SK-N-SH (cell line): ENCODE data around the gene GPR171. TPM values are rescaled to one million over a fixed set of nuclear protein-coding genes. Genes with fewer than 3 reads are reported as not detected.

Source experiments
- CTCF ChIA-PET: fragments of 300-600, 350-600 bp; formaldehyde crosslinking; extraction: SDS; loops from one replicate; lab custom pipeline; 2021; lab: Yijun Ruan, JAX
- POLR2A ChIA-PET: fragments of 350-600 bp; sonication (Branson Sonifier 250); formaldehyde crosslinking; extraction: SDS; loops from one replicate; lab custom pipeline; 2020; ENCODE audit warnings: antibody characterized with exemption, inconsistent platforms; lab: Yijun Ruan, JAX
- DNase-seq: peaks from one replicate; pipeline ENCODE4 v3.0.0; 2012
- H2AFZ ChIP-seq: fragments of 200-600 bp; sonication (generic); 2 replicates; pipeline ENCODE4 v1.8.1; 2016; ENCODE audit warnings: antibody characterized with exemption, mild to moderate bottlenecking, low read depth
- H3F3A ChIP-seq: fragments of 200-600 bp; sonication (generic); replicated peaks from 2 replicates; pipeline ENCODE3; 2016; ENCODE audit warnings: antibody characterized with exemption, mild to moderate bottlenecking; ENCODE audit not compliant: insufficient read depth
- H3K27ac ChIP-seq, 2 experiments: fragments of 200-500 bp in 1 of 2; fragments of 200-600 bp in 1 of 2; sonication (Bioruptor generic) in 1 of 2; sonication (generic), shearing (Covaris generic) in 1 of 2; 2 replicates each; pipeline versions ENCODE4 v1.5.1 to v1.6.1; 2014 to 2016; ENCODE audit warnings: low read depth in 2 of 2, inconsistent platforms in 1 of 2, low read length in 1 of 2, mild to moderate bottlenecking in 1 of 2, mixed read lengths in 1 of 2
- H3K27me3 ChIP-seq: fragments of 200-600 bp; sonication (generic), shearing (Covaris generic); 2 replicates; pipeline ENCODE4 v1.6.1; 2016; ENCODE audit warnings: mixed run types; ENCODE audit not compliant: insufficient read depth
- H3K36me3 ChIP-seq, 2 experiments: fragments of 200-500 bp in 1 of 2; fragments of 200-600 bp in 1 of 2; sonication (Bioruptor generic) in 1 of 2; sonication (generic) in 1 of 2; replicated peaks in 1 of 2; 2 replicates each; pipeline versions ENCODE3 to v1.5.1; 2014 to 2016; ENCODE audit warnings: low read length in 1 of 2, mild to moderate bottlenecking in 1 of 2; ENCODE audit not compliant: insufficient read depth in 2 of 2, control insufficient read depth in 1 of 2
- H3K4me1 ChIP-seq, 2 experiments: fragments of 200-500 bp in 1 of 2; fragments of 200-600 bp in 1 of 2; sonication (Bioruptor generic) in 1 of 2; sonication (generic), shearing (Covaris generic) in 1 of 2; 2 replicates each; pipeline versions ENCODE4 v1.5.1 to v1.6.1; 2014 to 2016; ENCODE audit warnings: low read depth in 1 of 2, low read length in 1 of 2, mixed run types in 1 of 2; ENCODE audit not compliant: insufficient read depth in 2 of 2, control insufficient read depth in 1 of 2
- H3K4me2 ChIP-seq: fragments of 200-600 bp; sonication (generic), shearing (Covaris generic); 2 replicates; pipeline ENCODE4 v1.6.1; 2017; ENCODE audit warnings: mixed run types
- H3K4me3 ChIP-seq, 2 experiments: fragments of 200-500 bp in 1 of 2; fragments of 200-600 bp in 1 of 2; sonication (Bioruptor generic) in 1 of 2; sonication (generic), shearing (Covaris generic) in 1 of 2; 2 replicates each; pipeline versions ENCODE4 v1.5.1 to v1.8.1; 2014 to 2016; ENCODE audit warnings: low read depth in 2 of 2, inconsistent platforms in 1 of 2, low read length in 1 of 2, mild to moderate bottlenecking in 1 of 2, mixed read lengths in 1 of 2, moderate library complexity in 1 of 2
- H3K79me2 ChIP-seq: fragments of 200-600 bp; sonication (generic); 2 replicates; pipeline ENCODE4 v1.8.1; 2017; ENCODE audit warnings: mild to moderate bottlenecking; ENCODE audit not compliant: insufficient read depth
- H3K9ac ChIP-seq: fragments of 200-600 bp; sonication (generic); 2 replicates; pipeline ENCODE4 v1.6.1; 2017; ENCODE audit warnings: mixed run types
- H3K9me2 ChIP-seq: fragments of 200-600 bp; sonication (generic); 2 replicates; pipeline ENCODE4 v1.6.1; 2017; ENCODE audit warnings: mixed run types
- H3K9me3 ChIP-seq: fragments of 200-600 bp; sonication (generic); 2 replicates; pipeline ENCODE4 v1.6.1; 2017; ENCODE audit warnings: mixed run types, mild to moderate bottlenecking, moderate library complexity
- H4K20me1 ChIP-seq: fragments of 200-600 bp; sonication (generic); 2 replicates; pipeline ENCODE4 v1.6.1; 2017; ENCODE audit warnings: mild to moderate bottlenecking, mixed run types; ENCODE audit not compliant: insufficient read depth
- ELF1 ChIP-seq: IDR thresholded peaks from 2 replicates; pipeline ENCODE4 v1.4.0; 2012
- EZH2phosphoT487 ChIP-seq: fragments of 200-600 bp; sonication (generic); IDR thresholded peaks from 2 replicates; pipeline ENCODE4 v1.6.1; 2017; ENCODE audit warnings: low read depth, mixed run types, mild to moderate bottlenecking, antibody characterized with exemption, moderate library complexity, borderline replicate concordance
- FOSL2 ChIP-seq: IDR thresholded peaks from 2 replicates; pipeline ENCODE4 v1.4.0; 2012; ENCODE audit warnings: low read depth, mild to moderate bottlenecking, moderate library complexity, borderline replicate concordance
- FOXM1 ChIP-seq: IDR thresholded peaks from 2 replicates; pipeline ENCODE4 v1.4.0; 2012; ENCODE audit warnings: low read depth, mild to moderate bottlenecking
- GABPA ChIP-seq: IDR thresholded peaks from 2 replicates; pipeline ENCODE4 v1.4.0; 2012; ENCODE audit warnings: low read depth, mild to moderate bottlenecking
- GATA2 ChIP-seq: sonication (generic); formaldehyde crosslinking; IDR thresholded peaks from 2 replicates; pipeline ENCODE4 v1.5.0; 2020; ENCODE audit warnings: mild to moderate bottlenecking, missing genetic modification reagents
- MEF2A ChIP-seq: IDR thresholded peaks from 2 replicates; pipeline ENCODE4 v1.4.0; 2012; ENCODE audit warnings: low read depth, borderline replicate concordance
- POLR2AphosphoS5 ChIP-seq: IDR thresholded peaks from 2 replicates; pipeline ENCODE4 v1.6.1; 2012; ENCODE audit warnings: low read depth, low read length
- RAD21 ChIP-seq: IDR thresholded peaks from 2 replicates; pipeline ENCODE4 v1.6.1; 2012; ENCODE audit warnings: mild to moderate bottlenecking, low read length
- RCOR1 ChIP-seq: fragments of 150-350 bp; IDR thresholded peaks from 2 replicates; pipeline ENCODE4 v1.6.1; 2017; ENCODE audit warnings: antibody characterized with exemption, low read length
- RFX5 ChIP-seq: IDR thresholded peaks from 2 replicates; pipeline ENCODE4 v1.6.1; 2012; ENCODE audit warnings: mild to moderate bottlenecking, improper control_type of control experiment, low read length
- TCF12 ChIP-seq: IDR thresholded peaks from 2 replicates; pipeline ENCODE4 v1.4.0; 2012
- TEAD4 ChIP-seq: IDR thresholded peaks from 2 replicates; pipeline ENCODE4 v1.4.0; 2012; ENCODE audit warnings: mild to moderate bottlenecking, borderline replicate concordance; ENCODE audit not compliant: insufficient read depth
- WGBS: methylation state at CpG from one replicate; pipeline ENCODE4 v1.1.6; 2017; ENCODE audit warnings: low lambda C conversion rate; 5-methylcytosine and 5-hydroxymethylcytosine counted together
- polyA plus RNA-seq, 3 experiments: library from polyadenylated mRNA; depleted of rRNA; stranded (reverse); fragments of >200 nt; gene quantifications; 2 replicates each; pipeline ENCODE4 v1.2.3, GENCODE V29; 2012
- TF ChIP-seq, protein P1 (sequence below): fragments of 150-350 bp; IDR thresholded peaks from 2 replicates; pipeline ENCODE4 v1.6.1; 2016; ENCODE audit warnings: mild to moderate bottlenecking, low read depth, low read length
- TF ChIP-seq, protein P2 (sequence below): IDR thresholded peaks from 2 replicates; pipeline ENCODE4 v1.4.0; 2012; ENCODE audit warnings: low read depth, borderline replicate concordance
- TF ChIP-seq, protein P3 (sequence below): IDR thresholded peaks from 2 replicates; pipeline ENCODE4 v1.6.1; 2012; ENCODE audit warnings: mild to moderate bottlenecking, low read depth, low read length, moderate library complexity
- TF ChIP-seq, protein P4 (sequence below): fragments of 200-600 bp; sonication (generic); IDR thresholded peaks from 2 replicates; pipeline ENCODE4 v1.6.1; 2017; ENCODE audit warnings: antibody characterized with exemption, mild to moderate bottlenecking, moderate library complexity

The GPR171 gene
- polyA plus RNA-seq, 1 of the 3 experiments (the other 2 are of a cell fraction), result not detected

DNA sequence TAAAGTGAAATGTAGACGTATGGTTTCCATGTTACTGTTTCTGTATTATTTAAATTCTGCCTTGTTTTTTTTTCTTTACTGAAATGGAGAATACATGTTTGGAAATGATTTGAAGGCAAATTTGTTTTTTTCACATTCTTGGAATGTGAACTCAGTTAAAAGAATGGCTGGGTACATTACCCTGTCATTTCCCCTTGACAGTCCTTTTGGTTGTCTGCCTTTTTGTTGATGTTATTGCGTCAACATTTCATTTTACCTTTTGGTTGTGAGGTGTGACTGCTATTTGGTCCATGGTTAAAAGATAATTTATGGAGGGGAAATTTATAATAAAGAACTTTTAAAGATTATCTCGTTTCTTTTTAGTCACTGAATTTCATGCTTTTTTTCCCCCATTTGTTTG, 3.2 kb upstream of the GPR171 start (continued):
- TF ChIP-seq TCF12, result no peak
- TF ChIP-seq, protein P1, sequence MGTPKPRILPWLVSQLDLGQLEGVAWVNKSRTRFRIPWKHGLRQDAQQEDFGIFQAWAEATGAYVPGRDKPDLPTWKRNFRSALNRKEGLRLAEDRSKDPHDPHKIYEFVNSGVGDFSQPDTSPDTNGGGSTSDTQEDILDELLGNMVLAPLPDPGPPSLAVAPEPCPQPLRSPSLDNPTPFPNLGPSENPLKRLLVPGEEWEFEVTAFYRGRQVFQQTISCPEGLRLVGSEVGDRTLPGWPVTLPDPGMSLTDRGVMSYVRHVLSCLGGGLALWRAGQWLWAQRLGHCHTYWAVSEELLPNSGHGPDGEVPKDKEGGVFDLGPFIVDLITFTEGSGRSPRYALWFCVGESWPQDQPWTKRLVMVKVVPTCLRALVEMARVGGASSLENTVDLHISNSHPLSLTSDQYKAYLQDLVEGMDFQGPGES, result no peak
- no peak for TF ChIP-seq GABPA
- no peak for TF ChIP-seq ELF1
- TF ChIP-seq FOXM1, result no peak

DNA sequence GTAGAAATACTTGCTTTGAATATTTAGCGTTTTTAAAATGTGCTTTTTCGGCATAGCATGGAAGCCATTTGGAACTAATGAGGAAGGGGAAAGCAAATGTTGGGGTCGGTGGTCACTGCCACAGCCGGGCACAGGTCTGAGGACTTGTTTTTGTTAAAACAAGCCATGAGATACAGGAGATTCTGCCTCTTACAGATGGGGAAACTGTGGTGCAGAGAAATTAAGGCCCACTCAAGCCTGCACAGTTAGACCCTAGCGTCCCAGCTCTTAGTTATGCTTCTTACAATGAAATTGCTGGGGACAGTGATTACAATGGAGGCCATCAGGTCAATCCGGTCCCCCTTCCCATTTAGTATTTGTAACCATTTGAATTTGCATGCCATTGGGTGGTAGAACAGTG, 2.5 kb upstream of the GPR171 start:
- 91% methylated on average over 6 of the region's 6 CpGs for WGBS
- H3K4me2 ChIP-seq, result no peak overlapping the region
- no peaks in the 10 kb centered on the region for H3K9me2 ChIP-seq
- no peaks in the 10 kb centered on the region for H3K4me1 ChIP-seq
- no peak overlapping the region for H3K27ac ChIP-seq
- H3K27me3 ChIP-seq, result no peaks in the 10 kb centered on the region
- H3K79me2 ChIP-seq, result no peaks in the 10 kb centered on the region
- H3K9me3 ChIP-seq, result no peaks in the 10 kb centered on the region
- POLR2A ChIA-PET, result no interaction called here
- H3K4me3 ChIP-seq, result no peak overlapping the region
- no peak overlapping the region for H3K9ac ChIP-seq
- CTCF ChIA-PET, result interaction anchor here (0.9 to 1.6 kb wide), 3 partner anchors 21 to 122 kb away, joined by 3 to 5 read pairs (median 3); no protein-coding TSS in a partner anchor
- DNase-seq, result no peak
- H3F3A ChIP-seq, result no peaks in the 10 kb centered on the region
- no peaks in the 10 kb centered on the region for H4K20me1 ChIP-seq
- H2AFZ ChIP-seq, result no peak overlapping the region
- TF ChIP-seq FOSL2, result no peak
- no peak for TF ChIP-seq RCOR1
- no peak for TF ChIP-seq GABPA
- no peak for TF ChIP-seq MEF2A
- no peak for TF ChIP-seq EZH2phosphoT487
- no peak for TF ChIP-seq POLR2AphosphoS5
- TF ChIP-seq, protein P2, sequence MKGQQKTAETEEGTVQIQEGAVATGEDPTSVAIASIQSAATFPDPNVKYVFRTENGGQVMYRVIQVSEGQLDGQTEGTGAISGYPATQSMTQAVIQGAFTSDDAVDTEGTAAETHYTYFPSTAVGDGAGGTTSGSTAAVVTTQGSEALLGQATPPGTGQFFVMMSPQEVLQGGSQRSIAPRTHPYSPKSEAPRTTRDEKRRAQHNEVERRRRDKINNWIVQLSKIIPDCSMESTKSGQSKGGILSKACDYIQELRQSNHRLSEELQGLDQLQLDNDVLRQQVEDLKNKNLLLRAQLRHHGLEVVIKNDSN, result no peak
- no peak for TF ChIP-seq GATA2 (CRISPR knock-in tag)
- no peak for TF ChIP-seq RFX5
- TF ChIP-seq, protein P3, sequence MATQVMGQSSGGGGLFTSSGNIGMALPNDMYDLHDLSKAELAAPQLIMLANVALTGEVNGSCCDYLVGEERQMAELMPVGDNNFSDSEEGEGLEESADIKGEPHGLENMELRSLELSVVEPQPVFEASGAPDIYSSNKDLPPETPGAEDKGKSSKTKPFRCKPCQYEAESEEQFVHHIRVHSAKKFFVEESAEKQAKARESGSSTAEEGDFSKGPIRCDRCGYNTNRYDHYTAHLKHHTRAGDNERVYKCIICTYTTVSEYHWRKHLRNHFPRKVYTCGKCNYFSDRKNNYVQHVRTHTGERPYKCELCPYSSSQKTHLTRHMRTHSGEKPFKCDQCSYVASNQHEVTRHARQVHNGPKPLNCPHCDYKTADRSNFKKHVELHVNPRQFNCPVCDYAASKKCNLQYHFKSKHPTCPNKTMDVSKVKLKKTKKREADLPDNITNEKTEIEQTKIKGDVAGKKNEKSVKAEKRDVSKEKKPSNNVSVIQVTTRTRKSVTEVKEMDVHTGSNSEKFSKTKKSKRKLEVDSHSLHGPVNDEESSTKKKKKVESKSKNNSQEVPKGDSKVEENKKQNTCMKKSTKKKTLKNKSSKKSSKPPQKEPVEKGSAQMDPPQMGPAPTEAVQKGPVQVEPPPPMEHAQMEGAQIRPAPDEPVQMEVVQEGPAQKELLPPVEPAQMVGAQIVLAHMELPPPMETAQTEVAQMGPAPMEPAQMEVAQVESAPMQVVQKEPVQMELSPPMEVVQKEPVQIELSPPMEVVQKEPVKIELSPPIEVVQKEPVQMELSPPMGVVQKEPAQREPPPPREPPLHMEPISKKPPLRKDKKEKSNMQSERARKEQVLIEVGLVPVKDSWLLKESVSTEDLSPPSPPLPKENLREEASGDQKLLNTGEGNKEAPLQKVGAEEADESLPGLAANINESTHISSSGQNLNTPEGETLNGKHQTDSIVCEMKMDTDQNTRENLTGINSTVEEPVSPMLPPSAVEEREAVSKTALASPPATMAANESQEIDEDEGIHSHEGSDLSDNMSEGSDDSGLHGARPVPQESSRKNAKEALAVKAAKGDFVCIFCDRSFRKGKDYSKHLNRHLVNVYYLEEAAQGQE, result no peak
- TF ChIP-seq TEAD4, result no peak
- TF ChIP-seq RAD21, result no peak
- TF ChIP-seq, protein P4, sequence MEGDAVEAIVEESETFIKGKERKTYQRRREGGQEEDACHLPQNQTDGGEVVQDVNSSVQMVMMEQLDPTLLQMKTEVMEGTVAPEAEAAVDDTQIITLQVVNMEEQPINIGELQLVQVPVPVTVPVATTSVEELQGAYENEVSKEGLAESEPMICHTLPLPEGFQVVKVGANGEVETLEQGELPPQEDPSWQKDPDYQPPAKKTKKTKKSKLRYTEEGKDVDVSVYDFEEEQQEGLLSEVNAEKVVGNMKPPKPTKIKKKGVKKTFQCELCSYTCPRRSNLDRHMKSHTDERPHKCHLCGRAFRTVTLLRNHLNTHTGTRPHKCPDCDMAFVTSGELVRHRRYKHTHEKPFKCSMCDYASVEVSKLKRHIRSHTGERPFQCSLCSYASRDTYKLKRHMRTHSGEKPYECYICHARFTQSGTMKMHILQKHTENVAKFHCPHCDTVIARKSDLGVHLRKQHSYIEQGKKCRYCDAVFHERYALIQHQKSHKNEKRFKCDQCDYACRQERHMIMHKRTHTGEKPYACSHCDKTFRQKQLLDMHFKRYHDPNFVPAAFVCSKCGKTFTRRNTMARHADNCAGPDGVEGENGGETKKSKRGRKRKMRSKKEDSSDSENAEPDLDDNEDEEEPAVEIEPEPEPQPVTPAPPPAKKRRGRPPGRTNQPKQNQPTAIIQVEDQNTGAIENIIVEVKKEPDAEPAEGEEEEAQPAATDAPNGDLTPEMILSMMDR, result no peak
- TF ChIP-seq, all 33 proteins: peak for 0
- H3K36me3 ChIP-seq, result no peaks in the 10 kb centered on the region
